ENCODE measurements around the gene TBK1. TPM values are rescaled to one million over a fixed set of nuclear protein-coding genes. Genes with fewer than 3 reads are reported as not detected.

Gene TBK1
- total RNA-seq, 1 experiment from 2014 or later, result 23.6 TPM

DNA sequence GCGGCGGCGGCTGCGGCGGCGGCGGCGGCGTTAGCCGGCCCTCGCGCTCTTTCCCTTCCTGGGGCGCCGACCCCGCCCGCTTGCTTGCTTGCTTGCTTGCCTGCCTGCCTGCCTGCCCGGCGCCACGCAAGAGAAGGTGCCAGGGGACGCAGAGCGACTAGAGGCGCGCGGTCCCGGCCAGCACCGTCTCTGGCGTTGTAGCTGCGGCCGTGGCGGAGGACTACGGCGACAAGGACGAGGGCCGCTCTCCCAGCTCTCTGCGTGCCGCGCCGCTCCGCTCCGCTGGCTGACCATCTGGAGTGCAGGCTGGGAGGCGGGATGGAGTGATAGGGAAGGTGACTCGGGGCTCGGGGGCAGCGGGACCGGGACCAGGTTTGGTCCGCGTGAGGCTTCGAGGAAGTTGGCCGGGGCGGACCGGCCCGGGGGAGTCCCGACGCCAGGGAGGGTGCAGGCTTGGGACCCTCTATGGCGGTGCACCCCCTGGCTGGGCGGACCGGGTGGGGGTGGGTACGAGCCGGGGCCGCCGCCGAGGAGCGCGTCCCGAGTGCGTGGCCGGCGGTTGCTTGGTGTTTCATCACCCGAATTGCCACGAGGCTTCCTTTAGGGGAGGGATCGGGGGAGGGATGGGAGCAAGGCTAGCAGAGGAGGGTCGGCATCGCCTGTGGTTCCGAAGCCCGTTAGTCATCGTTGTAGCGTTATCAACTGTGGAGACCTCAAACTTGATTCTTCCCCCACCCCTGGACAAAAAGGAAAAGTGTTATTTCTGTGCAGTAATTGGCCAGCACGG lies 47.3 kb upstream of the TBK1 start:
- Histone ChIP-seq H3K79me2 (ENCODE audit: insufficient read depth, low read length) (peaks cover 21% of the 10 kb centered on the region; the same call in 1 of the 2 replicates), H3K4ac (ENCODE audit: low read depth, low read length) (peak overlapping the region; percentile 31), H3K56ac (ENCODE audit: insufficient read length, low read depth, low read length) (no peak overlapping the region), H2BK15ac (ENCODE audit: low read depth, low read length) (no peak overlapping the region), H3K27ac (ENCODE audit: insufficient read length, low read depth, low read length) (peak overlapping the region; percentile 14), H2BK120ac (ENCODE audit: low read depth, low read length, poor library complexity, severe bottlenecking) (no peak overlapping the region), H4K20me1 (ENCODE audit: control insufficient read depth, insufficient read depth, insufficient read length) (no peaks in the 10 kb centered on the region), H3K9me3 (ENCODE audit: control insufficient read depth, low read depth, low read length) (no peaks in the 10 kb centered on the region), H2BK12ac (ENCODE audit: insufficient read length, low read depth, low read length) (no peak overlapping the region), H3K23ac (ENCODE audit: insufficient read length, low read depth, low read length) (no peak overlapping the region), H3K14ac (ENCODE audit: insufficient read depth, low read length) (peak overlapping the region; percentile 87), H4K8ac (replicated peaks; ENCODE audit: insufficient read length, low read depth, low read length) (no peak overlapping the region), H3K27me3 (ENCODE audit: insufficient read depth, low read length) (no peaks in the 10 kb centered on the region), H2AK5ac (ENCODE audit: insufficient read length, low read length) (no peak overlapping the region), H3K23me2 (ENCODE audit: insufficient read length, low read depth, low read length, poor library complexity, severe bottlenecking) (peaks cover 3% of the 10 kb centered on the region), H2BK20ac (ENCODE audit: low read depth, low read length, poor library complexity, severe bottlenecking) (no peak overlapping the region), H3K79me1 (ENCODE audit: insufficient read depth, low read depth, low read length, poor library complexity, severe bottlenecking) (peaks cover 7% of the 10 kb centered on the region), H4K5ac (ENCODE audit: insufficient read length, low read depth, low read length) (peak overlapping the region; percentile 12), H4K91ac (ENCODE audit: insufficient read length, low read depth, low read length) (peak overlapping the region; percentile 69), H3T11ph (ENCODE audit: low read length) (no peak overlapping the region), H3K4me1 (ENCODE audit: insufficient read depth, low read length) (peaks cover 2% of the 10 kb centered on the region; the same call in 1 of the 2 replicates), H3K4me2 (ENCODE audit: insufficient read depth, insufficient read length, low read length) (peak overlapping the region; percentile 91), H2BK5ac (ENCODE audit: insufficient read length, low read length) (no peak overlapping the region), H3K9ac (ENCODE audit: extremely low read depth, insufficient read length, low read length) (peak overlapping the region; percentile 93), H3K18ac (ENCODE audit: insufficient read length, low read depth, low read length) (peak overlapping the region; percentile 95), H2AFZ (ENCODE audit: low read length) (no peak overlapping the region)
- Mint-ChIP-seq H3K4me3 (peak overlapping the region; percentile 93 to 97), H3K27me3 (ENCODE audit: low read depth) (no peaks in the 10 kb centered on the region), H3K4me1 (peaks cover 17 to 34% of the 10 kb centered on the region in 2 experiments), H3K36me3 (ENCODE audit: insufficient read depth in 1 of 3, low read depth in 3 of 3) (peaks cover under 1 to 7% (median 1%) of the 10 kb centered on the region in 3 experiments; a peak in 5 of 7 replicates), H3K27ac (peak overlapping the region; percentile 98 to 99 (median 99)), H3K9me3 (0 out of 5 replicates have a peak, but pooled peaks cover 0 to 2% of the 10 kb centered on the region in 2 experiments)
- no peak for TF ChIP-seq CTCF (conservative IDR thresholded peaks at IDR 0.05)
- peak; percentile 53 for DNase-seq
- WGBS (ENCODE audit: extremely low coverage, insufficient read length, low lambda C conversion rate), result no CpG with 5 or more reads among the region's 78 CpGs
